Panc1 (cell line): Measurements from ENCODE around the gene TLCD3B. TPM values are rescaled to one million over a fixed set of nuclear protein-coding genes. Genes with fewer than 3 reads are reported as not detected.

Source experiments
- ATAC-seq: fragments of 200-7000 bp; cut with Tn5 transposase; 2 replicates; pipeline ENCODE4 v1.9.1; 2020; ENCODE audit warnings: mild to moderate bottlenecking, moderate library complexity
- BruUV-seq: library from RNA; stranded (reverse); fragments of 400-500 nt; replicated peaks from 2 replicates; lab custom pipeline; 2021; lab: Mats Ljungman, UMichigan
- CTCF ChIA-PET: fragments of 300-600 bp; sonication (Branson Sonifier 250); formaldehyde crosslinking; loops from one replicate; lab custom pipeline; 2022; ENCODE audit warnings: antibody characterized with exemption; lab: Charles Lee
- POLR2A ChIA-PET: fragments of 300-600 bp; sonication (Branson Sonifier 250); formaldehyde crosslinking; loops from one replicate; lab custom pipeline; 2022; ENCODE audit warnings: antibody characterized with exemption; lab: Charles Lee
- DNase-seq: peaks from one replicate; pipeline ENCODE4 v3.0.0-alpha.2; 2010; ENCODE audit warnings: low read depth, low spot score
- H3K27ac ChIP-seq: 2 replicates; pipeline ENCODE4 v1.5.1; 2011; ENCODE audit warnings: mild to moderate bottlenecking, low read length, inconsistent platforms
- H3K27me3 ChIP-seq: fragments of 200-500 bp; sonication (Bioruptor generic); 2 replicates; pipeline ENCODE4 v1.6.0; 2014; ENCODE audit warnings: low read length, inconsistent platforms; ENCODE audit not compliant: control insufficient read depth, insufficient read depth
- H3K36me3 ChIP-seq: fragments of 200-500 bp; sonication (Bioruptor generic); 2 replicates; pipeline ENCODE4 v1.5.1; 2014; ENCODE audit warnings: inconsistent platforms, mild to moderate bottlenecking, low read length, moderate library complexity; ENCODE audit not compliant: control insufficient read depth, insufficient read depth
- H3K4me1 ChIP-seq: 2 replicates; pipeline ENCODE4 v1.5.1; 2011; ENCODE audit warnings: inconsistent platforms, mild to moderate bottlenecking, low read length, moderate library complexity; ENCODE audit not compliant: control insufficient read depth, insufficient read depth
- H3K4me3 ChIP-seq, 2 experiments: 2 replicates each; pipeline ENCODE4 v1.5.1; 2011 to 2012; ENCODE audit warnings: low read depth in 2 of 2, low read length in 2 of 2, mild to moderate bottlenecking in 2 of 2, inconsistent platforms in 1 of 2, moderate library complexity in 1 of 2
- H3K9me3 ChIP-seq: fragments of 200-500 bp; sonication (Bioruptor generic); 2 replicates; pipeline ENCODE4 v1.5.1; 2014; ENCODE audit warnings: low read depth, mild to moderate bottlenecking, inconsistent platforms, low read length, moderate library complexity; ENCODE audit not compliant: control insufficient read depth, insufficient read depth
- CTCF ChIP-seq: fragments of 450-650 bp; IDR thresholded peaks from 2 replicates; pipeline ENCODE4 v1.5.1; 2017; ENCODE audit warnings: mild to moderate bottlenecking
- POLR2AphosphoS5 ChIP-seq: IDR thresholded peaks from 2 replicates; pipeline ENCODE4 v1.6.1; 2012; ENCODE audit warnings: mild to moderate bottlenecking, low read depth, low read length, moderate library complexity
- REST ChIP-seq, 2 experiments: IDR thresholded peaks; 2 replicates each; pipeline ENCODE4 v1.6.1; 2011 to 2012; ENCODE audit warnings: low read depth in 2 of 2, control low read depth in 1 of 2, low read length in 1 of 2, mild to moderate bottlenecking in 1 of 2, moderate library complexity in 1 of 2; ENCODE audit not compliant: insufficient read depth in 1 of 2
- TCF7L2 ChIP-seq: IDR thresholded peaks from 2 replicates; pipeline ENCODE4 v1.6.1; 2011; ENCODE audit warnings: mild to moderate bottlenecking, low read depth, low read length, inconsistent platforms
- in situ Hi-C: cut with HindIII; loops from 2 replicates; pipeline ENCODE4 v1.10.0; 2016; ENCODE audit warnings: low sequenced_read_pairs, low pct_unique_long_range_greater_than_20kb
- intact Hi-C: fragments of 100-400 bp; cut with micrococcal nuclease; formaldehyde crosslinking; loops from one replicate; pipeline ENCODE4 v1.10.0; 2022; ENCODE audit not compliant: unreplicated experiment
- total RNA-seq: library from RNA; stranded (reverse); gene quantifications from one replicate; pipeline ENCODE4 v1.2.1, GENCODE V29; 2021; ENCODE audit not compliant: unreplicated experiment

TLCD3B gene
- total RNA-seq, 1 experiment from 2014 or later, result 3.5 TPM

GRCh38 chr16:29991571-29991904, 39.5 kb downstream of the TLCD3B start:
- intact Hi-C loops (no loop called here), in situ Hi-C loops (no loop called here)
- no peak for DNase-seq
- no peak for ATAC-seq
- POLR2A ChIA-PET, result no interaction called here
- Histone ChIP-seq H3K9me3 (no peaks in the 10 kb centered on the region), H3K27me3 (no peaks in the 10 kb centered on the region), H3K27ac (no peak overlapping the region), H3K4me3 (no peak overlapping the region), H3K36me3 (peaks cover 10% of the 10 kb centered on the region), H3K4me1 (peaks cover 27% of the 10 kb centered on the region)
- TF ChIP-seq TCF7L2, result no peak
- TF ChIP-seq REST (IDR thresholded peaks at IDR 0.05; ENCODE audit: insufficient read depth in 1 of 2, low read depth in 2 of 2, low read length in 1 of 2), result no peak
- TF ChIP-seq CTCF, result no peak
- no TSS peak for BruUV-seq
- CTCF ChIA-PET, result interaction anchor here (0.7 kb wide), 1 partner anchor 110 kb away, joined by 3 read pairs; no protein-coding TSS in a partner anchor

GRCh38 chr16:29990883-29991570, 40.0 kb downstream of the TLCD3B start:
- POLR2A ChIA-PET, result no interaction called here
- intact Hi-C loops, result no loop called here
- TF ChIP-seq TCF7L2, result no peak
- no peak for TF ChIP-seq POLR2AphosphoS5
- TF ChIP-seq REST (IDR thresholded peaks at IDR 0.05; ENCODE audit: insufficient read depth in 1 of 2, low read depth in 2 of 2, low read length in 1 of 2), result no peak
- no peak for ATAC-seq
- in situ Hi-C loops, result no loop called here
- Histone ChIP-seq H3K36me3 (peaks cover 10% of the 10 kb centered on the region), H3K27ac (no peak overlapping the region), H3K9me3 (no peaks in the 10 kb centered on the region), H3K4me1 (peaks cover 27% of the 10 kb centered on the region), H3K4me3 (no peak overlapping the region), H3K27me3 (no peaks in the 10 kb centered on the region)
- no TSS peak for BruUV-seq
- CTCF ChIA-PET, result interaction anchor here (0.7 kb wide), 1 partner anchor 110 kb away, joined by 3 read pairs; no protein-coding TSS in a partner anchor
- DNase-seq, result no peak
